GM12892 (cell line): ENCODE results near the gene PTF1A.

Source experiments
- DNase-seq: peaks from one replicate; pipeline ENCODE4 v3.0.0; 2011; ENCODE audit not compliant: insufficient read length
- FAIRE-seq: peaks from 2 replicates; lab custom pipeline; 2011; peaks lifted over from hg19 to GRCh38; lab: Jason Lieb, UNC
- POLR2A ChIP-seq: IDR thresholded peaks from 2 replicates; pipeline ENCODE4 v1.6.1; 2011; ENCODE audit warnings: low read depth, low read length, control low read depth
- POLR2AphosphoS5 ChIP-seq: IDR thresholded peaks from 2 replicates; pipeline ENCODE4 v1.6.1; 2011; ENCODE audit warnings: low read depth, low read length, control low read depth
- TAF1 ChIP-seq: IDR thresholded peaks from 2 replicates; pipeline ENCODE4 v1.6.1; 2011; ENCODE audit warnings: low read depth, mild to moderate bottlenecking, control low read depth, low read length, borderline replicate concordance

The PTF1A gene

GRCh38 chr10:23190872-23191763 lies 994 bp upstream of the PTF1A start:
- no peak for TF ChIP-seq POLR2A
- no peak for TF ChIP-seq TAF1
- TF ChIP-seq POLR2AphosphoS5 = no peak
- FAIRE-seq (no peak), DNase-seq (no peak)

GRCh38 chr10:23192712-23193434 lies 761 bp downstream of the PTF1A start:
- DNase-seq (no peak), FAIRE-seq (no peak)
- TF ChIP-seq POLR2A = no peak
- no peak for TF ChIP-seq POLR2AphosphoS5
- no peak for TF ChIP-seq TAF1

- no peak for DNase-seq
Observed at GRCh38 chr10:23193435-23194074, 1.4 kb downstream of the PTF1A start.

GRCh38 chr10:23194471-23194965 lies 2.4 kb downstream of the PTF1A start:
- FAIRE-seq (no peak), DNase-seq (no peak)
- TF ChIP-seq POLR2A (no peak), POLR2AphosphoS5 (no peak), TAF1 (no peak)

More at GRCh38 chr10:23193435-23194074, 1.4 kb downstream of the PTF1A start:
- FAIRE-seq = no peak
- no peak for TF ChIP-seq TAF1

- DNase-seq (no peak), FAIRE-seq (no peak)
- no peak for TF ChIP-seq TAF1
- no peak for TF ChIP-seq POLR2AphosphoS5
- no peak for TF ChIP-seq POLR2A
Observed at GRCh38 chr10:23194966-23195845, 3.1 kb downstream of the PTF1A start.

GRCh38 chr10:23195846-23196600 lies 3.9 kb downstream of the PTF1A start:
- TF ChIP-seq POLR2AphosphoS5 = no peak
- no peak for TF ChIP-seq TAF1
- no peak for TF ChIP-seq POLR2A
- DNase-seq = no peak
- no peak for FAIRE-seq

- FAIRE-seq (no peak), DNase-seq (no peak)
- no peak for TF ChIP-seq POLR2A
- no peak for TF ChIP-seq POLR2AphosphoS5
- no peak for TF ChIP-seq TAF1
Observed at GRCh38 chr10:23196915-23197314, 4.8 kb downstream of the PTF1A start.

GRCh38 chr10:23197416-23197861 lies 5.3 kb downstream of the PTF1A start:
- no peak for FAIRE-seq
- DNase-seq = no peak
- TF ChIP-seq POLR2A = no peak
- TF ChIP-seq TAF1 = no peak
- TF ChIP-seq POLR2AphosphoS5 = no peak

GRCh38 chr10:23198610-23198939 lies 6.5 kb downstream of the PTF1A start:
- TF ChIP-seq TAF1 = no peak
- TF ChIP-seq POLR2A = no peak
- TF ChIP-seq POLR2AphosphoS5 = no peak
- DNase-seq (no peak), FAIRE-seq (no peak)

GRCh38 chr10:23198940-23199767 lies 7.0 kb downstream of the PTF1A start:
- TF ChIP-seq POLR2AphosphoS5 (no peak), TAF1 (no peak), POLR2A (no peak)
- DNase-seq (no peak), FAIRE-seq (no peak)
